GM19395 (cell line): Measurements from ENCODE around the gene SPRYD7.
"Not testable (repeated sequence)": the region's sequence is repeated elsewhere in the genome, so short reads cannot be mapped to it uniquely, and the experiment has no call there.

Experiments used
- ATAC-seq: cut with Tn5 transposase; IDR thresholded peaks from one replicate; pipeline ENCODE4 v1.9.1; 2021; ENCODE audit warnings: mild to moderate bottlenecking, moderate library complexity; ENCODE audit not compliant: unreplicated experiment

The SPRYD7 gene

GRCh38 chr13:49933511-49933910 lies 2.6 kb downstream of the SPRYD7 start:
- no peak for ATAC-seq

GRCh38 chr13:49932868-49933267 lies 3.3 kb downstream of the SPRYD7 start:
- no peak for ATAC-seq

- ATAC-seq: no peak
These were observed 4.1 kb downstream of the SPRYD7 start for GRCh38 chr13:49932066-49932465.

DNA sequence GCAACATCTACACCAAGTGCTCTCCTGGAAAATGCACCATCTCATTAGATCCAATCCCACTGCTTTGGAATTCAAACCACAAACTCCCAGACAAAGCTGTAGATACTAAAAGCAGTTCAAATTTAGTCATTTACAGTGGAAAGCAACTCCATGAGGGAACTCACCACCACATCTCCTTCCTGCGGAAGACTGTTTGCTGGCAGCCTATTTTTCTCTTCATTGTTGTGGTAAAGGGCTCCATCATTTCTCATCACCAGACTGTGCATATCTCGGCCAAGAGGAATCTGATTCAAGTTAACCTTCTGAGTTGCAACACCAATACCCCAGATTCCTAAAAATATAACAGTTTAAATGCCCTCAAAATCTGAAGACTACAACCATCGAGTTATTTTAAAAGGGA lies 8.4 kb downstream of the SPRYD7 start:
- ATAC-seq: no peak

GRCh38 chr13:49925881-49926418 lies 10.2 kb downstream of the SPRYD7 start:
- ATAC-seq: no peak

DNA sequence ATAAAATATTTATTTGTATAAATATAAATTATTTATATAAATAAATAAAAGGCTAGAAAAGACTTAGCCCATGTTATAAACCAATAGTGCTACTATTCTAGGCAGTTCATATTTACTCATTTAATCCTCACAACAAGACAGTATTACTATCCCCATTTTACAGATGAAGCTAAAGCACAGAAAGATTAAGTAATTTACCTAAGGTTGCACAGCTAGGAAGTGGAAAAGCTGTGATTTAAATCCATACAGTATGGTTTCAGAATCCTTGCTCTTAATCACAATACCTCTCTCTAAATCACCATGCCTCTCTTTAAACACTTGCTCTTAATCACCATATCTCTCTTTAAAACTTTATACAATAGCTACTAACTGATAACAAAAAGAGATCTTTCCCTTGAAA lies 13.8 kb downstream of the SPRYD7 start:
- no peak for ATAC-seq

DNA sequence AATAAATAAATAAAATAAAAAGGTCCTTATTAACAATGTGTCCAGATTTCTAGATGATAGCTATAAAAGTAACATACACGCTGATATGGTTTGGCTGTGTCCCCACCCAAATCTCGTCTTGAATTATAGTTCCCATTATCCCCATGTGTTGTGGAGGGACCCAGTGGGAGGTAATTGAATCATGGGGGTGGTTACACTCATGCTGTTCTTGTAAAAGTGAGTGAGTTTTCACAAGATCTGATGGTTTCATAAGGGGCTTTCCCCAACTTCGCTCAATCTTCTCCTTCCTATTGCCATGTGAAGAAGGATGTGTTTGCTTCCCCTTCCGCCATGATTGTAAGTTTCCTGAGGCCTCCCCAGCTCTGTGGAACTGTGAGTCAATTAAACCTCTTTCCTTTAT lies 15.2 kb downstream of the SPRYD7 start:
- not testable (repeated sequence) for ATAC-seq

- not testable (repeated sequence) for ATAC-seq
These were observed 18.0 kb downstream of the SPRYD7 start for GRCh38 chr13:49918106-49918505.

GRCh38 chr13:49914947-49915346 lies 21.2 kb downstream of the SPRYD7 start:
- no peak for ATAC-seq

DNA sequence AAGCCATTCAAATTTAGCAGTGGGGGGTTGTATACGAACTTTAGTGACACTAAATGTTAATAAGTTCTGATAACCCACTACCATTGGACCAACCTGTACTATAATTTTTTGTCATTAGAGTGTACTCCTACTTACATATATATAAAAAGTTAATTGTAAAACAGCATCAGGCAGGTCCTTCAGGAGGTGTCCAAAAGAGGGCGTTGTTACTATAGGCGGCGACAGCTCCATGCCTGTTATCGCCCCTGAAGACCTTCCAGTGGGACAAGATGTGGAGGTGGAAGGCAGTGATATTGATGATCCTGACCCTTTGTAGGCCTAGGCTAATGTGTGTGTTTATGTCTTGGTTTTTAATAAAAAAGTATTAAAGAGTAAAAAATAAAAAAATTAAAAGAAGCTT lies 27.5 kb downstream of the SPRYD7 start:
- ATAC-seq: no peak

DNA sequence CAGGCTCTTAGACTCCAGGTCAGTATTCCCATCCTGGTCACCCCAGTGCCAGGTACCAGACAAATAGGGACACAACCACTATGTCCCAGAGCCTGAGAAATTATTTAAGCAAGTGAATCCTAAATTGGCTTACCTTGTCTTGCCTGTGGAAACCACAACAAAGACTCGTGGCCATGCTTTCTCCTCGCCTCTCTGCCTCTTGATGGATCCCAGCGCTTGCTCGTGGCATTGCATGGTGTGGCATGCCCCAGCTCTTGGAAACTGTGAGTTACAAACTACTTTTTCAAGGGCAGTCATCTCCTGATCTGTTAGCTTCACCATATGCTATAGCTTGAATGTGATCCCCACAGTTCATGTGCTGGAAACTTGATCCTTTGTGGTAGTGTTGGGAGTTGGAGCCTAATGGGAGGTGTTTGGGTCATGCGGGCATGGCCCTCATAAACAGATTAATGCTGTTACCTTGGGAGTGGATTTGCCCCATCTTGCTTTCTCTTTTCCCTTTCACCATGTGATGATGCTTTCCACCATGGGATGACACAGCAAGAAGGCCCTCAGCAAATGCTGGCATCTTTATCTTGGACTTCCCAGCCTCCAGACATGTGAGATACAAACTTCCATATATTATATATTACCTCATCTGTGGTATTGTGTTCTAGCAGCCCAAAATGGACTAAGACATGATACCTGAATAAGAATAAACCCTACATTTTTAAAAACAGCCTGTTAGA lies 31.2 kb downstream of the SPRYD7 start:
- no peak for ATAC-seq

DNA sequence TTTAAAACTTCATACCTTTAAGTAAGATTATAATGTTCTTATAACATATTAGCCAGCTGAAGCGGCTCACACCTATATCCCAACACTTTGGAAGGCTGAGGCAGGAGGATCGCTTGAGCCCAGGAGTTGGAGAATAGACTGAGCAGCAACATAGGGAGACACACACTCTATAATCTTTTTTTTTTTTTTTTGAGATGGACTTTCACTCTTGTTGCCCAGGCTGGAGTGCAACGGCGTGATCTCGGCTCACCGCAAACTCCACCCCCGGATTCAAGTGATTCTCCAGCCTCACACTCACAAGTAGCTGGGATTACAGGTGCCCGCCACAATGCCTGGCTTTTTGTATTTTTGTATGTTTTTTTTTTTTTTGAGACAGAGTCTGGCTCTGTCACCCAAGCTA lies 37.3 kb downstream of the SPRYD7 start:
- no peak for ATAC-seq

DNA sequence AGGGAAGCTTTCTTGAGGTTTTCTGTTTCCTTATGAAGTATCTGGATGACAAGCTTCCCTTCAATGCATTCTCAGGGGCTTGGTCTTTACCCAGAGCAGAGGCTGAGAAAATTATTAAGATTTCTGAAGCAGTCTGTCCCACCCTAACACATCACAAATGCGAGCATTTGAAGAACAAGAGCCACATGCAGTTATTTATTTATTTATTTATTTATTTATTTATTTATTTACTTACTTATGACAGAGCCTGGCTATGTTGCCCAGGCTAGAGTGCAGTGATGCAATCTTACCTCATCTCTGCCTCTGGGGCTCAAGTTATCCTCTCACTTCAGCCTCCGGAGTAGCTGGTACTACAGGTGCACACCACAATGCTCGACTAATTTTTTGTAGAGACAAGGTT lies 38.4 kb downstream of the SPRYD7 start:
- no peak for ATAC-seq

DNA sequence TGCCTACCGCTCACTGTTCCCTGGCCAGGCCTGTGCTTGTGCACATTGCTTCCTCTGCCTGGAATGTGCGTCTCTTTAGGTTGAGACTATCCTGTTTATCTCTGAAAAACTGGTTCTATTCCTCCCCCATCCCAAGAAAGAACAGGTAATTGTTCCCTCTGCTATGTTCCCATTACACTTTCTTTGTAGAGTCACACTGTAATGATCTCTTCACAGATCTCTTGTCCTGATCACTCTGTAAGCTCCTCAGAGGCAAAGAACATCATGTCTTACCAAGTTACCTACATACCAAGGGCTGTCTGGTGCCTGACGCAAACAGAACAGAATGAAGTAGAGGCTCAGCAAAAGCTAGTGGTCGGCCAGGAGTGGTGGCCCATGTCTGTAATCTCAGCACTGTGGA lies 40.3 kb downstream of the SPRYD7 start:
- no peak for ATAC-seq

- ATAC-seq: no peak
These were observed 42.5 kb downstream of the SPRYD7 start for GRCh38 chr13:49893591-49893990.

DNA sequence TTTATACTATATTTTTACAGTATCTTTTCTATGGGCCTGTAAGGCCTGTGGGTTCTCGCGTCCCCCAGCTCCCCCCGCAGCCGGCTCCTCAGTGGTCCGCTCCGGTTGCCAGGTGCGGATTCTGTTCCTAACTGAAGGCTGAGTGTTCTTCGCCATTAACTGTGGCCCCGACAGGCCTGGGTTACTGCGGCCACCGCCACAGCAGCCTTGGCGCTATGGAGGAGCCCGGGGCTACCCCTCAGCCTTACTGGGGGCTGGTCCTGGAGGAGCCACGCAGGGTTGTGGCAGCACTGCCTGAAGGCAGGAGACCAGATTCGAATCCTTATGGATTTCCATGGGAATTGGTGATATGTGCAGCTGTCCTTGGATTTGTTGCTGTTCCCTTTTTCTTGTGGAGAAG lies 45.8 kb downstream of the SPRYD7 start:
- ATAC-seq: no peak

GRCh38 chr13:49878682-49879081 lies 57.5 kb downstream of the SPRYD7 start:
- no peak for ATAC-seq

DNA sequence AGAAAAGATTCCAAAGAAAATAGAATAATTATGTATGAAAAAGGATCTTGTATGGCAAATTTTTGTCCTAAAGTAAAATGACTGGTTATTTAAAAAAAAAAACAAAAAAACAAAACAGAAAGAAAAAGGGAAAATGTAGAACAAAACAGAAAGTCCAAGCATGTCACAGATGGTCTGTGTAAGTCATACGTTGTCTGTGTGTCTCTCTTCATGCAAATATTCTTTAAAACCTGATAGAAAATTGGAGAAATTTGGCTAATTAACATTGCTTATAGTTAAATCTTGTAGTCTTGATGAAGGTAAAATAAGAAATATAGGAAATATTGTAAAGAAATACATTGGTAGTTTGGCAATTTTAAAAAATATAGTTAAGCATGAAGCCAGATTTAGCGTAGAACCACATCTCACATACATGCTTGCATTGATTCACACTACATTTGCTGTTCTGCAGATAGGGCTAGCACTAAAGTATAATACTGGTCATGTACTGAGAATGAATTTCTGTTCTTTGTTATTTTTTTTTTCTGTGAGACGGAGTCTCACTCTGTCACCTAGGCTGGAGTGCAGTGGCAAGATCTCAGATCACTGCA lies 58.4 kb downstream of the SPRYD7 start:
- no peak for ATAC-seq

DNA sequence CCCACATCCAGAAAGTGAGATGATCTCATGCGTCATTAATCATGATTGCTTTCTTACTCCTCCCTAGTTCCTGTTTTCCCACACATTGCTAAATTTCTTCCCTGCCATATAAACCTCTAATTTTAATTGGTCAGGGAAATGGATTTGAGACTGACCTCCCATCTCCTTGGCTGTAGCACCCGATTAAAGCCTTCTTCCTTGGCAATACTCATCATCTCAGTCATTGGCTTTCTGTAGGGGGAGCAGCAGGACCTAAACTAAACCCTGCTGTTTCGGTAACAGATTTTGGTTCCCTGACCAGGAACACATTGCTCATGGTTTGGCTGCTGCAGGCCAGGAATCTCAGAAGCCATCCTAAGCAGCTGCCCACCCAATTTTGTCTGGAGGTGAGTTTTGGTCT lies 61.7 kb downstream of the SPRYD7 start:
- ATAC-seq: no peak

GRCh38 chr13:49869519-49869918 lies 66.6 kb downstream of the SPRYD7 start:
- ATAC-seq: no peak

DNA sequence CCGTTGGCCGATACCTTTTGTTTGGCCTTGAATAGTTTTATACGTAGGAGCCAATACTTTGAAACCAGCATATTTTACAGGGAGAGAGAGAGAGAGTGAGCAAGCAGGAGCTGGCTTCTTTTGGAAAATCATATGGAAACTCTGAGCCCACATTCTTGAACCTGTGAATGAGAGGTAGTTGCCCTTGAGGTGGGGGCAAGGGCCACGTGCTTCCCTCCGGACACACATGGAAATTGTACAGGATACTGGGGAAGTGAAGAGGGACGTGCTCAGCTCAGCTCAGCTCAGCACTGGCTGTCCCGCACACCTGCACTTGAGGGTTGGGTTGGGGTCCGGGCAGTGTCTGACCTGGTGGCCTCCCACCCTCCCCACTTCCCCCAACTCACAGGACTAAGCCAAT lies 68.3 kb downstream of the SPRYD7 start:
- no peak for ATAC-seq

GRCh38 chr13:49865218-49865617 lies 70.9 kb downstream of the SPRYD7 start:
- ATAC-seq: no peak

DNA sequence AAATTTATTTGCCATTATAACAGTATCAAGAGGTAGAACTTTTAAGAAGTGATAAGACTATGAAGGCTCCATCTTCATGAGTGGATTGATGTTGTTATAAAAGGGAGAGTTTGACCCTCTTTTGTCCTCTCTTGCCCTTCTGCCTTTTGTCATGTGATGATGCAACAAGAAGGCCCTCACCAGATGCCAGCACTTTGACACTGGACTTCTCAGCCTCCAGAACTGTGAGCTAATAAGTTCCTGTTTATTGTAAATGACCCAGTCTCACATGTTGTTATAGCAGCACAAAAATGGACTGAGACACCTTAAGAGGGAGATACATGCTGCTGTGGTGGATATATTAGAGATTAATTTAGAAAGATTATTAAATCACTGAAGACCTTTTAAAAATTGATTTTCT lies 71.6 kb downstream of the SPRYD7 start:
- no peak for ATAC-seq
